Stimulated activated naive B cell treated with anti-CD40 and anti-IgM and Interleukin-4, amounts not matched to agents 10 μg/mL and 1 μg/mL and 100 μg/mL, for 72 hours (primary cell): Measurements from ENCODE around the gene UBQLN2.
"Not testable (repeated sequence)": the region's sequence is repeated elsewhere in the genome, so short reads cannot be mapped to it uniquely, and the experiment has no call there.

Source experiments
- ATAC-seq, 2 donors: fragments of 150-1000 bp; cut with Tn5 transposase; replicated peaks; 2 replicates each; pipeline ENCODE4 v1.10.0; 2021; ENCODE audit warnings: moderate library complexity in 1 of 2
- DNase-seq: peaks from one replicate; pipeline ENCODE4 v3.0.0; 2021
- H3K27ac Mint-ChIP-seq: one replicate; pipeline ENCODE4 v1.8.0; 2022; ENCODE audit warnings: mild to moderate bottlenecking, mixed read lengths
- H3K27me3 Mint-ChIP-seq, 2 donors: one replicate each; pipeline ENCODE4 v1.8.0; 2022; ENCODE audit warnings: mixed read lengths in 2 of 2
- H3K36me3 Mint-ChIP-seq, 2 donors: one replicate each; pipeline ENCODE4 v1.8.0; 2022; ENCODE audit warnings: mixed read lengths in 2 of 2, mild to moderate bottlenecking in 1 of 2
- H3K4me1 Mint-ChIP-seq, 2 donors: one replicate each; pipeline ENCODE4 v1.8.0; 2022; ENCODE audit warnings: mixed read lengths in 2 of 2, mild to moderate bottlenecking in 1 of 2
- H3K4me3 Mint-ChIP-seq, 2 donors: one replicate each; pipeline ENCODE4 v1.8.0; 2022; ENCODE audit warnings: mild to moderate bottlenecking in 2 of 2, mixed read lengths in 2 of 2, moderate library complexity in 1 of 2
- H3K9me3 Mint-ChIP-seq, 2 donors: one replicate each; pipeline ENCODE4 v1.8.0; 2022; ENCODE audit warnings: mixed read lengths in 2 of 2, mild to moderate bottlenecking in 1 of 2

Gene UBQLN2

DNA sequence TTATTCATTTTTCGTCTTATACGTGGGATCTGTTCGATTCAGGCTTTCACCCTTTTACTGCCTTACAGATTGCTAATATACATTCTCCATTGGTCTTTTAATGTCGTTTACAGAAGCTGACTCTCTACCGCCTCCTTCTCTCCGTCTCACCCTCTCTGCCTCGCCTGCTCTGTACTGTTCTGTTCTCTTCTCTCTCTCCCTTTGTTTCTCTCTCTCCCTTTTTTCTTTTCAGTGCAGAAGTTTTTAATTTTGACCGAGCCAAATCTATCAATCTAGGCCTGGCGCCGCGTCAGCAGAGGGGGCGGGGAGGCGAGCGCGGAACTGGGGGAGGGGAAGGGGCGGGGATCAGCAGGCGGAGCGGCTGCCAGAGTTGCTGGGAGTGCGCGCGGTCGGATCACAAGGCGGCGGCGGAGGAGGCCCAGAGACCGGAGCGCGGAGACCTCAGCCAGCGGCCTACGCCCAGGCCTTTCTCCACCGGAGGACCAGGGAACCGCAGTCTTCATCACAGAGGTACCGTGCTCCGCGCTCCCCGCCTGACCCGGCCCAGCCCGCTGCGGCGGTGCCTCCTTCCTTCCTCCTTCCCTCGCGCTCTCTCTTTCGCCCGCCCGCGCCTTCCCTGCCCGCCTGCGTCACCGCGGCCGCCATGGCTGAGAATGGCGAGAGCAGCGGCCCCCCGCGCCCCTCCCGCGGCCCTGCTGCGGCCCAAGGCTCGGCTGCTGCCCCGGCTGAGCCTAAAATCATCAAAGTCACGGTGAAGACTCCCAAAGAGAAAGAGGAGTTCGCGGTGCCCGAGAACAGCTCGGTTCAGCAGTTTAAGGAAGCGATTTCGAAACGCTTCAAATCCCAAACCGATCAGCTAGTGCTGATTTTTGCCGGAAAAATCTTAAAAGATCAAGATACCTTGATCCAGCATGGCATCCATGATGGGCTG lies at the start of gene UBQLN2:
Gene UBQLN2 (plus strand): TSS at position 397 of the 931 bp plus-strand sequence. CDS start 247 bp downstream, at position 644.
- peak; percentile 50 for DNase-seq
- peaks cover 3 to 6% of the 10 kb centered on the region in 2 donors for H3K36me3 Mint-ChIP-seq
- peaks cover 6 to 14% of the 10 kb centered on the region in 2 donors for H3K4me1 Mint-ChIP-seq
- ATAC-seq, result peak; percentile 81 to 88
- no peaks in the 10 kb centered on the region for H3K9me3 Mint-ChIP-seq
- peak within 1 kb of the TSS; percentile 96 for H3K27ac Mint-ChIP-seq
- peak within 1 kb of the TSS; percentile 85 to 87 for H3K4me3 Mint-ChIP-seq
- H3K27me3 Mint-ChIP-seq, result no peaks in the 10 kb centered on the region

DNA sequence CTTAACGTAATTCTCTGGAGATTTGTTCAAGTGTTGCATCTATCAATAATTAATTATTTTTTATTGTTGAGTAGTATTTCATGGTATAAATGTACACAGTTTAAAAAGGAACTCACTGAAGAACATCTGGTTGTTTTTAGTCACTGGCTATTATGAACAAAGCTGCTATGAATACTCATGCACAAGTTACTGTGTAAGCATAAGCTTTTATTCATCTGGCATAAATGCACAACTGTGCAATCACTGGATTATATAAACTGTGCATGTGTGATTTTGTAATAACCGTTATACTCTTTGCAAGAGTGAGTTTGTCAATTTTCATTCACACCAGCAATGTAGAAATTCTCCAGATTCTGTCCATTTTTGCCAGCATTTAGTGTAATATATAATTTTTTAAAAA lies 43.8 kb upstream of the UBQLN2 start:
- peaks cover 6 to 8% of the 10 kb centered on the region in 2 donors for H3K27me3 Mint-ChIP-seq
- no peak overlapping the region for H3K27ac Mint-ChIP-seq
- no peak for DNase-seq
- H3K4me1 Mint-ChIP-seq, result no peaks in the 10 kb centered on the region
- no peak overlapping the region for H3K4me3 Mint-ChIP-seq
- peaks cover 0 to 1% of the 10 kb centered on the region in 2 donors for H3K36me3 Mint-ChIP-seq
- no peak for ATAC-seq
- peaks cover 0 to 2% of the 10 kb centered on the region in 2 donors for H3K9me3 Mint-ChIP-seq

DNA sequence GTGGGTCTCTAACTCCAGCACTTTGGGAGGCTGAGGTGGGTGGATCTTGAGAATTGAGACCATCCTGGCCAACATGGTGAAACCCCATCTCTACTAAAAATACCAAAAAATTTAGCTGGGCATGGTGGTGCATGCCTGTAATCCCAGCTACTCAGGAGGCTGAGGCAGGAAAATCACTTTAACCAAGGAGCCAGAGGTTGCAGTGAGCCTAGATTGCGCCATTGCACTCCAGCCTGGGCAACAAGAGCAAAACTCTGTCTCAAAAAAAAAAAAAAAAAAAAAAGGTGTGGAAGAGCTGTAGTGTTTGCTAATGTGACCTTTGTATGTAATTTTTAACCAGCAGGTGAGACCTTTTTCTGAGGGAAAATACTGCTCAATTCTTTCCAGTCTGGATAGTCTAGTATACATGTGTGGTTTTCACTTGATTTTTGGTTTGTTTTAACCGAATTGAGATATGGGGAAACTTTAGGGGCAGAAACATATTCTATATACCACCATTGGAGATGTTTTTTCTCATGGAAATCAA lies 33.9 kb upstream of the UBQLN2 start:
- H3K36me3 Mint-ChIP-seq, DNase-seq, H3K9me3 Mint-ChIP-seq, ATAC-seq, H3K27ac Mint-ChIP-seq, H3K4me3 Mint-ChIP-seq, H3K4me1 Mint-ChIP-seq: not testable (repeated sequence)
- peaks cover 1 to 38% of the 10 kb centered on the region in 2 donors for H3K27me3 Mint-ChIP-seq

DNA sequence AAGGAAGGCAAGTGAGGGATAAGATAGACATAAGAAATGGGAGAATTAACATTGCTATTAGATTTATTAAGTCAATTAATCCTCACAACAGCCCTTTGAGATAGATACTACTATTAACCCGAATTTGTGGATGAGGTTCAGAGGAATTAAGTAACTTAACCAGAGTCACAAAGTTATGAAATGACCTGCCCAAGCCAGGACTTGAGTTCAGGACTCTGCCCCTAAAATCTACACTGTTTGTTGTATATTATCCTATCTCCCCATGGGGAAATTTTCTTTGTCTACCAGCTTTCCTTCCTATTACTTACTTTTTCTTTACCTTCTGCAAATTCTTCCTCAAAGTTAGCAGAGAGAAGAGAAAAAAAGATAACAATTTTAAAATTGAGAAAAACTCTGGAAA lies 33.4 kb upstream of the UBQLN2 start:
- peaks cover 0 to 36% of the 10 kb centered on the region in 2 donors for H3K27me3 Mint-ChIP-seq
- no peaks in the 10 kb centered on the region for H3K36me3 Mint-ChIP-seq
- H3K9me3 Mint-ChIP-seq, result peaks cover 0 to 1% of the 10 kb centered on the region in 2 donors
- H3K27ac Mint-ChIP-seq, result no peak overlapping the region
- H3K4me1 Mint-ChIP-seq, result no peaks in the 10 kb centered on the region
- no peak for ATAC-seq
- no peak overlapping the region for H3K4me3 Mint-ChIP-seq
- DNase-seq, result no peak

DNA sequence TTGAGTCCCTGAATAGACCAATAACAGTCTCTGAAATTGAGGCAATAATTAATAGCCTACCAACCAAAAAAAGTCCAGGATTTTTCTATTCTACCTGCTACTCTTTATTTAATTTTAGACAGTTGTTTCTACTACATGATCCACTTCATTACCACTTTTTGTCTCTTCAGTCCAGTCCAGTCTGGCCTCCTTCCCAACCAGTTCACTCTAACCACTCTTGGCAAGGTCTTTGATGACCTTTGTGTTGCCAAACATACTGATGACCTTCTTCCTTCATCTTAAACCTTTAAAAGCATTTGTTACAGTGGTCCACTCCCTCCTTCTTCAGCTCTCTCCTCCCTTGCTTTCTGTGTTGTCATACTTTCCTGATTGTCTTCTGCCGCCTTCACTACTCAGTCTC lies 12.8 kb upstream of the UBQLN2 start:
- DNase-seq (no peak), ATAC-seq (no peak)
- H3K9me3 Mint-ChIP-seq, result peaks cover 10% of the 10 kb centered on the region in 2 donors
- H3K4me3 Mint-ChIP-seq, result no peak overlapping the region
- H3K27me3 Mint-ChIP-seq, result peaks cover 0 to 9% of the 10 kb centered on the region in 2 donors
- H3K27ac Mint-ChIP-seq, result no peak overlapping the region
- H3K4me1 Mint-ChIP-seq, result no peaks in the 10 kb centered on the region
- H3K36me3 Mint-ChIP-seq, result peaks cover 0 to 4% of the 10 kb centered on the region in 2 donors

DNA sequence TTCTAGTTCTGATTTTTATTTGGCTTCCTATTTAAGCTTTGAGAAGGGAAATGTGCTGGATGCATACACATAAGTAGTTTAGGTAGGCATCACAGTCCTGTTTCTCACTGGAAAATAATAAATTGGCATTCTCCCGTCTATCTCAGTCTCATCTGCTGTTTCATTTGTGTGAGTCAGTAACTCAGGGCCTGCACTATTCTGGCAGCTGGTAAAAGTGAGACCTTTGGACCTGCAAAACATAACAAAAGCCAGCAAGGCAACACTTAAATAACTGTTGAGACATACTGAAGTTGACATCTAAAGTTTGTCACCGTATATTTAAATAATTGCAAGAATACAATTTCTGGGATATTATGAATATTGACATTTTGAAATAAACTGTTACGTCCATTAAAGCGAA lies 8.6 kb upstream of the UBQLN2 start:
- H3K9me3 Mint-ChIP-seq, result no peaks in the 10 kb centered on the region
- no peak overlapping the region for H3K4me3 Mint-ChIP-seq
- no peaks in the 10 kb centered on the region for H3K36me3 Mint-ChIP-seq
- no peak overlapping the region for H3K27ac Mint-ChIP-seq
- ATAC-seq (no peak), DNase-seq (no peak)
- H3K4me1 Mint-ChIP-seq, result no peaks in the 10 kb centered on the region
- H3K27me3 Mint-ChIP-seq, result peaks cover 0 to 6% of the 10 kb centered on the region in 2 donors

DNA sequence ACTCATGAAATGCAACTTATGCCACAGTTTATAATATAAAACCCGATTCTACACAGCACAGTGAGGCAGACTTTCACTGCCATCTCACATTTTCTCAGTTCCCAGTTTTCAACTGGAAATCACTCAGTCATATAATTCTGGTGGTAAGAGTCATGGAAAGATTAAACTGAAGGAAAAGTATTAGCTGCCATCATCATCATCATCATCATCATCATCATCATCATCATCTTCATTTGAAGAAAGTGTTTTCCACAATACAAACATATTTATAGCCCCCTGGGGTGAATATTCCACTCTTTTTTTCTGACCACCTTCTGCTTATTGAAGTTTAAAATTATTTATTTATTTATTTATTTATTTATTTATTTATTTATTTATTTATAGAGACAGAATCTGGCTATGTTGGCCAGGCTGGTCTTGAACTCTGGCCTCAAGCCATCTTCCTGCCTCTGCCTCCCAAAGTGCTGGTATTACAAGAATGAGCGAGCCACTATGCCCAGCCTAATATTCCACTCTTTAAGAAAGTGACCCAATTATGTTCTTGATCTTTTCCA lies 6.0 kb upstream of the UBQLN2 start:
- Mint-ChIP-seq H3K27ac (no peak overlapping the region), H3K9me3 (no peaks in the 10 kb centered on the region), H3K36me3 (no peaks in the 10 kb centered on the region), H3K4me3 (no peak overlapping the region), H3K4me1 (no peaks in the 10 kb centered on the region), H3K27me3 (peaks cover 0 to 6% of the 10 kb centered on the region in 2 donors)
- no peak for ATAC-seq
- no peak for DNase-seq

DNA sequence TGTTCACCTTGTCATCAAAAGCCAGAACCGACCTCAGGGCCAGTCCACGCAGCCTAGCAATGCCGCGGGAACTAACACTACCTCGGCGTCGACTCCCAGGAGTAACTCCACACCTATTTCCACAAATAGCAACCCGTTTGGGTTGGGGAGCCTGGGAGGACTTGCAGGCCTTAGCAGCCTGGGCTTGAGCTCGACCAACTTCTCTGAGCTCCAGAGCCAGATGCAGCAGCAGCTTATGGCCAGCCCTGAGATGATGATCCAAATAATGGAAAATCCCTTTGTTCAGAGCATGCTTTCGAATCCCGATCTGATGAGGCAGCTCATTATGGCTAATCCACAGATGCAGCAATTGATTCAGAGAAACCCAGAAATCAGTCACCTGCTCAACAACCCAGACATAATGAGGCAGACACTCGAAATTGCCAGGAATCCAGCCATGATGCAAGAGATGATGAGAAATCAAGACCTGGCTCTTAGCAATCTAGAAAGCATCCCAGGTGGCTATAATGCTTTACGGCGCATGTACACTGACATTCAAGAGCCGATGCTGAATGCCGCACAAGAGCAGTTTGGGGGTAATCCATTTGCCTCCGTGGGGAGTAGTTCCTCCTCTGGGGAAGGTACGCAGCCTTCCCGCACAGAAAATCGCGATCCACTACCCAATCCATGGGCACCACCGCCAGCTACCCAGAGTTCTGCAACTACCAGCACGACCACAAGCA lies 898 bp downstream of the UBQLN2 start:
- peak overlapping the region; percentile 85 to 87 for H3K4me3 Mint-ChIP-seq

DNA sequence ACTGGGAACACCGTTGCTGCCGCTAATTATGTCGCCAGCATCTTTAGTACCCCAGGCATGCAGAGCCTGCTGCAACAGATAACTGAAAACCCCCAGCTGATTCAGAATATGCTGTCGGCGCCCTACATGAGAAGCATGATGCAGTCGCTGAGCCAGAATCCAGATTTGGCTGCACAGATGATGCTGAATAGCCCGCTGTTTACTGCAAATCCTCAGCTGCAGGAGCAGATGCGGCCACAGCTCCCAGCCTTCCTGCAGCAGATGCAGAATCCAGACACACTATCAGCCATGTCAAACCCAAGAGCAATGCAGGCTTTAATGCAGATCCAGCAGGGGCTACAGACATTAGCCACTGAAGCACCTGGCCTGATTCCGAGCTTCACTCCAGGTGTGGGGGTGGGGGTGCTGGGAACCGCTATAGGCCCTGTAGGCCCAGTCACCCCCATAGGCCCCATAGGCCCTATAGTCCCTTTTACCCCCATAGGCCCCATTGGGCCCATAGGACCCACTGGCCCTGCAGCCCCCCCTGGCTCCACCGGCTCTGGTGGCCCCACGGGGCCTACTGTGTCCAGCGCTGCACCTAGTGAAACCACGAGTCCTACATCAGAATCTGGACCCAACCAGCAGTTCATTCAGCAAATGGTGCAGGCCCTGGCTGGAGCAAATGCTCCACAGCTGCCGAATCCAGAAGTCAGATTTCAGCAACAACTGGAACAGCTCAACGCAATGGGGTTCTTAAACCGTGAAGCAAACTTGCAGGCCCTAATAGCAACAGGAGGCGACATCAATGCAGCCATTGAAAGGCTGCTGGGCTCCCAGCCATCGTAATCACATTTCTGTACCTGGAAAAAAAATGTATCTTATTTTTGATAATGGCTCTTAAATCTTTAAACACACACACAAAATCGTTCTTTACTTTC lies 1.8 kb downstream of the UBQLN2 start:
- peaks cover 14 to 24% of the 10 kb centered on the region in 2 donors for H3K4me1 Mint-ChIP-seq
- H3K36me3 Mint-ChIP-seq, result peaks cover 6 to 10% of the 10 kb centered on the region in 2 donors
- peak overlapping the region; percentile 85 to 87 for H3K4me3 Mint-ChIP-seq
- no peak overlapping the region for H3K27ac Mint-ChIP-seq
- ATAC-seq (peak in 1 of 2 donors; percentile 2), DNase-seq (no peak)
- no peaks in the 10 kb centered on the region for H3K27me3 Mint-ChIP-seq
- no peaks in the 10 kb centered on the region for H3K9me3 Mint-ChIP-seq

More for the DNA sequence above, 898 bp downstream of the UBQLN2 start:
- peak; percentile 16 for DNase-seq
- Mint-ChIP-seq H3K4me1 (peaks cover 10 to 19% of the 10 kb centered on the region in 2 donors), H3K36me3 (peaks cover 6 to 10% of the 10 kb centered on the region in 2 donors), H3K27me3 (no peaks in the 10 kb centered on the region), H3K9me3 (no peaks in the 10 kb centered on the region), H3K27ac (peak overlapping the region; percentile 96)
- peak; percentile 30 to 44 for ATAC-seq

DNA sequence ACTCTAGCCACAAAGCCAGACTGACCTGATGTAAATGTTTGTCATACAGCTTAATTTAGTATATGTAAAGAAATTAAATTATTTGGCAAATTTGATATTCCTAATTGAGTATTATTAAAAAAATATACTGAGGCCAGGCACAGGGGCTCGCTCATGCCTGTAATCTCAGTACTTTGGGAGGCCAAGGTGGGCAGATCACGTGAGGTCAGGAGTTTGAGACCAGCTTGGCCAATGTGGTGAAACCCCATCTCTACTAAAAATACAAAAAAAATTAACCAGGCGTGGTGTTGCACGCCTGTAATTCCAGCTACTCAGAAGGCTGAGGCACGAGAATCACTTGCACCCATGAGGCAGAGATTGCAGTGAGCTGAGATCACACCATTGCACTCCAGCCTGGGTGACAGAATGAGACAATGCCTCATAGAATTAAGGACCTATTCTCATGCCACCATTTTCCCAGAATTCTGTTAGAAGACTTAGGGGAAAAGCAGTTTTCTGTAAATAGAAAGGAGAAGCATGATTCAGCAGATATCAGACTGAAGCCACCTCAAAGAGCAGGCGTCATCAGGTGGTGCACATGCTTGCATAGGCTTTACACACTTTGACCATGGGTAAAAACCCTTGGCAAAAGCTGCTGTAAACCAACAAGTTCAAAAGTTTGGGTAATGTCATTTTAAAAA lies 6.1 kb downstream of the UBQLN2 start:
- peaks cover 13 to 14% of the 10 kb centered on the region in 2 donors for H3K36me3 Mint-ChIP-seq
- ATAC-seq (peak in 1 of 2 donors; percentile 47), DNase-seq (no peak)
- no peaks in the 10 kb centered on the region for H3K9me3 Mint-ChIP-seq
- H3K27me3 Mint-ChIP-seq, result no peaks in the 10 kb centered on the region
- peaks cover 16 to 24% of the 10 kb centered on the region in 2 donors for H3K4me1 Mint-ChIP-seq
- no peak overlapping the region for H3K27ac Mint-ChIP-seq
- H3K4me3 Mint-ChIP-seq, result no peak overlapping the region

DNA sequence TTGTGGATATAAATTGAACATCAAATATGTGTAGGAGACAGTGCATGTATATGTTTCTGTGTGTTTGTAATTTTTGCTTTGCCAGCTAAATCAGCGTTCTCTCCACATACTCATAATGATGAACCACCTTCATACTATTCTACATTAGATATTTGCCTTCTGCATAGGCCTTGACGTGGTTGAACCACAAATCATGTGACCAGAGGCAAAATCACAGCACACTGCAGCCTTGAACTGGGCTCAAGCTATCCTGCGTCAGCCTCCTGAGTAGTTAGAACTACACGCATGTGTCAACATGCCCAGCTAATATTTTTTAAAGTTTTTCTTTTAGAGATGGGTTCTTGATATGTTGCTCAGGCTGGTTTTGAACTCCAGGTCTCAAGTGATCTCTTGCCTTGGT lies 9.5 kb downstream of the UBQLN2 start:
- no peak overlapping the region for H3K27ac Mint-ChIP-seq
- no peaks in the 10 kb centered on the region for H3K9me3 Mint-ChIP-seq
- DNase-seq (no peak), ATAC-seq (no peak)
- no peaks in the 10 kb centered on the region for H3K27me3 Mint-ChIP-seq
- H3K36me3 Mint-ChIP-seq, result peaks cover 15 to 23% of the 10 kb centered on the region in 2 donors
- peaks cover 12 to 18% of the 10 kb centered on the region in 2 donors for H3K4me1 Mint-ChIP-seq
- no peak overlapping the region for H3K4me3 Mint-ChIP-seq

DNA sequence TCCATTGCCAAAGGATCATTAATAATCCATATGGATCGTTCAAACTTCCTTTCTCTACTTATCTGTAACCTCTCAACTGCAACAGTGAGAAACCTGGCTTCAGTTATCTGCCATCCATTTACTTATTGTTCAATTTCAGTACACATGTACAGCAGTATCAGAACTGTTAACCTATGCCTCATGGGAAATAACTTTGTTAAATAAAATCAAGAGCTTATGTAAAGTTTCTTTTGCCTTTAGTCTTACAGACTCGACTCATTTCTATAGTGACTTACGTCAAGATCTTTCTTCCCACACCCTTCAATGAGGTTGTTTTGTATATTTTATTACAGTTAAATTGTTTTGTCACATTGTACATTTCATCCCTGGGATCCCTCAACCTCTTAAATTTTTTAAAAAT lies 11.4 kb downstream of the UBQLN2 start:
- no peak overlapping the region for H3K27ac Mint-ChIP-seq
- ATAC-seq, result no peak
- no peak overlapping the region for H3K4me3 Mint-ChIP-seq
- H3K9me3 Mint-ChIP-seq, result peaks cover 0 to 4% of the 10 kb centered on the region in 2 donors
- peaks cover 0 to 3% of the 10 kb centered on the region in 2 donors for H3K27me3 Mint-ChIP-seq
- peaks cover 26 to 27% of the 10 kb centered on the region in 2 donors for H3K36me3 Mint-ChIP-seq
- peaks cover 6 to 22% of the 10 kb centered on the region in 2 donors for H3K4me1 Mint-ChIP-seq
- no peak for DNase-seq

DNA sequence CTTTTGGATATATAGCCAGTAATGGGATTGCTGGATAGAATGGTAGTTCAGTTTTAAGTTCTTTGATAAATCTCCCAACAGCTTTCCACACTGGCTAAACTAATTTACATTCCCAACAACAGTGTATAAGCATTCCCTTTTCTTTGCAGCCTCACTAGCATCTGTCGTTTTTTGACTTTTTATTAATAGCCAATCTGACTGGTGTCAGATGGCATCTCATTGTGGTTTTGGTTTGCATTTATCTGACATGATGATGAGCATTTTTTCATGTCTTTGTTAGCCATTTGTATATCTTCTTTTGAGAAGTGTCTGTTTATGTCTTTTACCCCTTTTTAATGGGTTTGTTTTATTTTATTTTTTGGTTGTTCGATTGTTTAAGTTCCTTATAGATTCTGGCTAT lies 13.3 kb downstream of the UBQLN2 start:
- DNase-seq (no peak), ATAC-seq (no peak)
- Mint-ChIP-seq H3K36me3 (peaks cover 35 to 42% of the 10 kb centered on the region in 2 donors), H3K27me3 (peaks cover 0 to 3% of the 10 kb centered on the region in 2 donors), H3K27ac (no peak overlapping the region), H3K4me3 (no peak overlapping the region), H3K9me3 (peaks cover 0 to 12% of the 10 kb centered on the region in 2 donors), H3K4me1 (peaks cover 8 to 22% of the 10 kb centered on the region in 2 donors)
